NCI-H1105 (cell line): ENCODE measurements around the gene GPR137.
"Not testable (repeated sequence)": the region's sequence is repeated elsewhere in the genome, so short reads cannot be mapped to it uniquely, and the experiment has no call there.

Experiments used
- DNase-seq: peaks from one replicate; lab custom pipeline; 2025; lab: John Stamatoyannopoulos, UW

The GPR137 gene, protein sequence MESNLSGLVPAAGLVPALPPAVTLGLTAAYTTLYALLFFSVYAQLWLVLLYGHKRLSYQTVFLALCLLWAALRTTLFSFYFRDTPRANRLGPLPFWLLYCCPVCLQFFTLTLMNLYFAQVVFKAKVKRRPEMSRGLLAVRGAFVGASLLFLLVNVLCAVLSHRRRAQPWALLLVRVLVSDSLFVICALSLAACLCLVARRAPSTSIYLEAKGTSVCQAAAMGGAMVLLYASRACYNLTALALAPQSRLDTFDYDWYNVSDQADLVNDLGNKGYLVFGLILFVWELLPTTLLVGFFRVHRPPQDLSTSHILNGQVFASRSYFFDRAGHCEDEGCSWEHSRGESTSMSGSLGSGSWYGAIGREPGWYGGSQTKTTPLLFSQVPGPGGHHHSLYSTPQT

GRCh38 chr11:64284962-64285884 is at the start of gene GPR137:
TSS of gene GPR137 (plus strand) at chr11:64285848. CDS start at chr11:64286525, 677 bp downstream.
- peak; percentile 74 for DNase-seq

GRCh38 chr11:64237484-64237951 is 48.1 kb upstream of the GPR137 start:
- peak; percentile 93 for DNase-seq

DNA sequence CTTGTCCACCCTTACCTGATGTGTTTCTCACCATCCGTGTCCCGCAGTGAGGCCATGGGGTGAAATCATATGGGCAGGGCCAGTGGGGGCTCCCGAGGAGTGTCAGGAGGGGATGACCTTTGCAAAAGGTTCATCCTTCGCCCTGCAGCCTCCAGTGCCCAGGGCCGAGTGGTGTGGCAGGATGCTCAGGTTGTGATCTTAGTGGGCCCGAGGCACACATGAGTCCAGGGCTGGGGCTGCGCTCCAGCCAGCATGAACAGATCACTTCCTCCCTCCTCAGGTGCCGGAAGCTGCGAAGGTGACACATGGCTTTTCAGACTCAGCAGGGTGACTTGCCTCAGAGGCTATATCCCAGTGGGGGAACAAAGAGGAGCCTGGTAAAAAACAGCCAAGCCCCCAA is 47.6 kb upstream of the GPR137 start:
- no peak for DNase-seq

GRCh38 chr11:64238999-64239398 is 46.6 kb upstream of the GPR137 start:
- no peak for DNase-seq

GRCh38 chr11:64239662-64240434 is 45.8 kb upstream of the GPR137 start:
- DNase-seq, result no peak

- DNase-seq, result peak; percentile 96
Observed at GRCh38 chr11:64240435-64241240, 45.0 kb upstream of the GPR137 start, which contains the start of gene FKBP2. TSS of gene FKBP2 (plus strand) at chr11:64241095. CDS start at chr11:64242388, 1,293 bp downstream.

GRCh38 chr11:64241241-64241490 is 44.5 kb upstream of the GPR137 start:
- peak; percentile 97 for DNase-seq

- no peak for DNase-seq
Observed at GRCh38 chr11:64241491-64242374, 43.9 kb upstream of the GPR137 start.

DNA sequence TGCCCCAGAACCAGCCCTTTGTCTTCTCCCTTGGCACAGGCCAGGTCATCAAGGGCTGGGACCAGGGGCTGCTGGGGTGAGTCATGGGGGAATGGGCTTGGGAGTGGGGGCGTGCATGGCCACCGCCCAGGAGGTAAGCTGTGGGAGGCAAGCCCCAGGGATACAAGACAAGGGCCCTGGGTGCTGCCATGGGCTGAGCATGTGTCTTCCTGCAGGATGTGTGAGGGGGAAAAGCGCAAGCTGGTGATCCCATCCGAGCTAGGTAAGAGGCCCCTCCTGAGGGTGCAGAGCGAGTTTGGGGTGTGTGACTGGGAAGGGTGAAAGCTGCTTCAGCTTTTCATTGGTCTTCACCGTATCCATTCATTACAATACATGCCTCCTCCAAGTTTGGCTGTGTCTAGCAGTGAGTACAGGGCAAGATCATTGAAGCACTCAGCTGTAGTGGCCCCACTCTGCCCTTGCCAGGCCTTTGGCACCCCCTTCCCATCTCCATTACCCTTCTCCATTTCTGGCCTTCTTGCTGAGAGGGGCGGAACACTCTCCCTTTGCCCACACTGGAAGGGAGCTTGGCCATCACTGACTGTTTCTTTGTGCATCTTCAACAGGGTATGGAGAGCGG is 42.3 kb upstream of the GPR137 start:
- no peak for DNase-seq

DNA sequence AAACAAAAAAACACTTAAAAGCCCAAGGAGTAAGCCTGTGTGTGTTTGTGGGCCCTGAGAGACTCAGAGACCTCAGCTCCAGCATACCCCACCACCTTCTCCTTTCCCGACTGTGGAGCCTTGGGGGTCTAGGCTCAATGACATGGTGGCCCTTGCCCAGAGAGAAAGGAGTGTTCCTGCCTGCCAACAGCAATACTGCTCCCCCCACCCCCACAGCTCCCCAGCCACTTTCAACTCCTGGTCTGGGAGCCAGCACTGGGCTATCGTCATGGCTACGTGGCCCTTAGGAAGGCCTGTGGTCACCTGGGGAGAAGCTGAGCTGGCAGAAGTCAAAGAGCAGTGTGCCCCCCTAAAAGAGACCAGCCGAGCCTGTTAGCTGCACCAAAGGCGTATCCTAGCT is 41.5 kb upstream of the GPR137 start:
- no peak for DNase-seq

DNA sequence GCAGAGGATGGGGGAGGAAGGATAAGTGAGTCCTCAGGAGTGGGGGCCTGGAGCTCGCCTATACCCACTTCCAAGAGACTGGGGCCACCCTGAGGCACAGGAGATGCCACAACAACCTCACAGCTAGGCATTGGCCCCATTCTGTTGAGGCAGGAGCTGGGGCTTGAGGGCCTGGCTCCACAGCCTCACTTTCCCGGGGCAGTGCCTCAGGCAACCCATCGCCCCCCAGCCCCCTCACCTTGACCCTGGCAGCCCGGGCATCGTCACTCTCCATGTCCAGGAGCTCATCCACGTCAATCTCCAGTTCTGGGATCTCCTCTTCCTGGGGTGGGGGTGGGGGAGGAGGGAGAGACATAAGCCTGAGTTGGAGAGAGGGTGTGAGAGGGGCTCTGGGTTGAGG is 40.7 kb upstream of the GPR137 start:
- DNase-seq, result no peak

DNA sequence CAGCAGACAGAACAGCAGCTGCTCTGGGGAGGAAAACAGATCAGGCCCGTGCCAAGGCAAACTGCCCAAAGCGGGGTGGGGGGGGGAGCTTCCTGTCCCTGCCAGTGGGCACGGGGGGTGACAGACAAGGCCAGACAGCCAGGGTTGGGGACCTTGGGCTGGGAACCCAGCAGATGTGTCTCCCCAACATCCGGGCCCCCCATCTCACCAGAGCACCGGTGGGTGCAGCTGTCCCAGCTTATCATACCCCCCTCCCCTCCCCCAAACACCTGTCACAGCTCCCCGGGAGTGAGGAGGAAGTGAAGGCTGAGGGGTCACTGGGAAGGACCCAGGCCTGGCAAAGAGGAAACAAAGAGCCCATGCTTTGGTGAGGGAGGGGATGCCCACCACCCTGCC is 40.2 kb upstream of the GPR137 start:
- DNase-seq, result no peak

- no peak for DNase-seq
Observed at GRCh38 chr11:64245797-64246620, 39.6 kb upstream of the GPR137 start.

GRCh38 chr11:64246621-64246870 is 39.1 kb upstream of the GPR137 start:
- DNase-seq, result not testable (repeated sequence)

DNA sequence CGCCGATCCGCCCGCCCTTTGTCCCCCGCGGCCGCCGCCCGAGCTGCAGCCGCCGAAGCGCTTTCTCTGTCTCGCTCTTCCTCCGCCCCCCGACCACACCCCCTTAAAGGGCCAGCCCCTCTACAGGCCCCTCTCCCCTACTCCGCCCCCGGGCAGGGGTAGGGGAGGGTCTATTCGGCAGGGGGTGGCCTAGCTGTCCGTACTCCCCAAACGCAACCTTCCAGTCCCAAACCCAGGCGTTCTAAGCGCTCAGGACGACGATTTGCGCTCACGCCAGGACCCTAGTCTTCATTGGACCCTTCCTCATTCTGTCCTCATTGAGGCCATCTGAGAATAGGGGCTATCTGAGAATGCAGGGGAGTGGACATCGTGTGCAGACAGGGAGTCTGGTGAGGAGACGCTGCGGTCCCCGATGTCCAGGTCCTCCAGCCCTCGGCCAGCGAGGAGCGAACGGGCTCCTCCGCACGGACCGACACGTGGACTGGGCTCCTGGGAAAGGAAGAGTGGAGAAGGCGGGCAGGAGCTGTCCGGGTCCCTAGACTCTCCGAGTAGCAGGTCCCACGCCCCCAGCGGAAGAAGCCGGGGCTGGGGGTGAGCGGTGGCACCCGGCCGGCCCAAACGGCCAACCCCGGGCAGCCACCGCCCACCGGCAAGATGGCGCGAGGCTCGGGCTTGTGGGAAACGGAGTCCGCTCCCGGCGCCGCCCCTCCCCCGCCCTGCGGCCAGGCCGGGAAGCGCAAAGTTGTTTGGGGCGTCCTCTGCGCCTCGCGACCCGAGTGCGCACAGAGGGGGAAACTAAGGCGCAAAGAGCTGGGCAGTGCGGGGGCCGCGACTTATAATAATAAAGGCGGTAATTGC is 38.5 kb upstream of the GPR137 start, which contains the start of gene PPP1R14B:
TSS of gene PPP1R14B (minus strand) at position 73 of the 858 bp plus-strand sequence. CDS start 270 bp downstream, outside the sequence.
- DNase-seq, result peak; percentile 65

DNA sequence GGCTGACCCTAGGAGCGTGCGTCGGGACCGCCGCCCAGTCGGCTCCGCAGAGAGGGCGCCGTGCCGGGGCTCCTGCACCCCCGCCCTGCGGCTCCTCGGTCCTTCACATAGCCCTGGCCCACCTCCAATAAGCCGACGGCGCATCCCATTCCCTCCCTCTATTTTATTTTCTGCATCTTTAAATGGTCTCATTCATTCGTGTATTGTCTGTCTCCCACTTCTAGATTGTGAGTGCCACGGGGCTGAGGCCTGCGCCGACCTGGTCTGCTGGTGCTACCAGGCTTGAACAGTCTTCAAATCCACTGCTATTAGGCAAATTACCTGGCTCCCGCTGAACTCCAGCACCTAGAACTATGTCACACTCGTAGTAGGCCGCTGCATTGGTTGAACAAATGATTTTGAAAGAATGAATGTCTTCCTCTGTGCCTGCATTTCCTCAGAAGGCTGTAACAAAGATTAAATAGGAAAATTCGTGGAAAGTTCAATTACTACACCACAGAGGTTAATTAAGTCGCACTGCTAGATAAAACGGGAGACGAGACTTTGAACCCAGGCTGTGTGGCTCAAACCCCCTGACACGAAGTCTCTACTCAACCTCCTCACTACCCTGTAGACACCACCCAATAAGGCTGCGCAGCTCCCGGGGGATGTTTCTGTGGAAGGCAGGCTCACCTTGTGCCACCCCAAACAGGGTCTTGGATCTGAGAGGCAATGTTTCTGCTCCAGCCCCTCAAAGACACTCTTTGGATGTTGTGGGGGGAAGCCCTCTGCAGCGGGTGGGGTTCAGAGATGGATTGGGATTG is 37.7 kb upstream of the GPR137 start:
- no peak for DNase-seq

- no peak for DNase-seq
Observed at GRCh38 chr11:64248578-64248977, 37.1 kb upstream of the GPR137 start.
